Measurements from ENCODE around the gene PDCD2L.
"Not testable (repeated sequence)": the region's sequence is repeated elsewhere in the genome, so short reads cannot be mapped to it uniquely, and the experiment has no call there.

The PDCD2L gene

GRCh38 chr19:34404109-34404909 is at the start of gene PDCD2L:
Gene PDCD2L, plus strand, starts transcription at chr19:34404399. Its CDS starts 32 bp downstream, at chr19:34404431.
- peak; percentile 77 for DNase-seq

GRCh38 chr19:34355201-34355600 is 49.0 kb upstream of the PDCD2L start:
- no peak for DNase-seq

GRCh38 chr19:34356875-34357274 is 47.3 kb upstream of the PDCD2L start:
- DNase-seq: no peak

- DNase-seq: no peak
These were observed 46.8 kb upstream of the PDCD2L start for GRCh38 chr19:34357431-34357830.

DNA sequence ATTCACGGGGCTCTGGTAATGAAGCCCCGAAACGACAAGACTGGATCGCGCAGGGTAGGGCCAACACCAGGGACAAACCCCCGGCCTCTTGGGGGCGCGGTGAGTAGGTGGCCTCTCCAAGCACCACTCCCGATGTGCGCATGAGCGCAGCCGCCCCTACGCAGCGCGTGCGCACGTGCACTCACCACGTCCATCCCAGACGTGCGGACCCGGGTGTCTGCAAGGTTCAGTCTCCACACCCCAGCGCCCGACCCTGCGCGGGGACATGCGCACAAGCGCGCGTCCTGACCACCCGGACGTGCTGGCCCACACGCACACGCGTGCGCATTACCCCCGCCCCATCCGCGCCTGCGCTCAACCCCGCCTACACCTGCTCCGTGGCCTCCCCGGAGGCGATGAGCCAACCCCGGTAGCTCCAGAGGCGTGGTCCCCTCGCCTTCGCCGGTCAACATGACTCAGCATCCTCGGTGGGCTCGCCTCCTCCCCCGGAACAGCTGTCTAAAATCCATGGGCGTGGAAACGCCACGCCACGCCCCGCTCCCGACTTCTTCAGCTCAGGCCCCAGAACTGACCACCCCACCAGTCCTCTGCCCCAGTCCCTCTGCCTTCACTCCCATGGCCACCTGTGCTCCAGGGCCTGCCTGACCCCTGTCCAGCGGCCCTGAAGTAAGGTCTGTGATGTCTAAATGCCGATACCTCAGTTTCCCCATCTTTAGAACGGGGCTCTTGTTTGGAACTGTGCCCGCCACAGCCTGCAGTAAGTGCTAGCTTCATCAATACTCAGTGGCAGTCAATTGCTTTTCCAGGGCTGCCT is 44.9 kb upstream of the PDCD2L start:
- peak; percentile 96 for DNase-seq

GRCh38 chr19:34359954-34360315 is 44.3 kb upstream of the PDCD2L start:
- no peak for DNase-seq

DNA sequence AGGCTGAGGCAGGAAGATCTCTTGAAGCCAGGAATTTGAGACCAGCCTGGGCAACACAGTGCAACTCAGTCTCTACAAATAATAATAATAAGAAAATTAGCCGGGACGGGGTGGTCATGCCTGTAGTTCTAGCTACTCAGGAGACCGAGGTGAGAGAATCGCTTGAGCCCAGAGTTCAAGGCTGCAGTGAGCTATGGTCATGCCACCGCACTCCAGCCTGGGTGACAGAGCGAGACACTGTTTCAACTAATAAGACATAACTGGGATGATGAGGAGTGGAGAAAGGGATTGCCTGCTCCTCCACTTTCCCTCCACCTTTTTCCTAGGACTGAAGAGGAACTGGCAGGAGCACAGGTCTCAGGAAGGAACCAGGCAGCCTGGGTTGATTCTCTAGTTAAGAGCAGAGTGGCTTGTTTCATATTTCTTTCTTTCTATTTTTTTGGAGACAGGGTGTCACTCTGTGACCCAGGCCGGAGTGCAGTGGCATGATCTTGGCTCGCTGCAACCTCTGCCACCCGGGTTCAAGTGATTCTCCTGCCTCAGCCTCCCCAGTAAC is 43.8 kb upstream of the PDCD2L start:
- DNase-seq: no peak

DNA sequence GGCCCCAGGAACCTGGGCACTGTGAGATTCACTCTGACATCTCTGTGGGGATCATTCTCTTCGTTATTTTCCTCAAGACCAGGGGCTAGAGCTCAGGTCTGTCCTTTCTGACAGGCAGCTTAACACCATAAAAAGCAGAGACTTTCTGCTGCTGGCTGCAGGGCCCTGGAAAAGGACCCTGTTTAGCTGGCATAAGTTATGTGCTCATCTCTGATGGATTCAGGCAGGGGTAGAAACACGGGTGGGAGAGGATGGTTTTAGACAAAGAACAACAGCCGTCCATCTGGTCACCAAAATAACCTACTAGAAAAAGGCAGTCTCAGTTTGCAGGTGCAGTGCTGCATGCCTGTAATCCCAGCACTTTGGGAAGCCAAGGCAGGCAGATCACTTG is 41.5 kb upstream of the PDCD2L start:
- no peak for DNase-seq

- DNase-seq: no peak
These were observed 41.1 kb upstream of the PDCD2L start for GRCh38 chr19:34363094-34363493.

DNA sequence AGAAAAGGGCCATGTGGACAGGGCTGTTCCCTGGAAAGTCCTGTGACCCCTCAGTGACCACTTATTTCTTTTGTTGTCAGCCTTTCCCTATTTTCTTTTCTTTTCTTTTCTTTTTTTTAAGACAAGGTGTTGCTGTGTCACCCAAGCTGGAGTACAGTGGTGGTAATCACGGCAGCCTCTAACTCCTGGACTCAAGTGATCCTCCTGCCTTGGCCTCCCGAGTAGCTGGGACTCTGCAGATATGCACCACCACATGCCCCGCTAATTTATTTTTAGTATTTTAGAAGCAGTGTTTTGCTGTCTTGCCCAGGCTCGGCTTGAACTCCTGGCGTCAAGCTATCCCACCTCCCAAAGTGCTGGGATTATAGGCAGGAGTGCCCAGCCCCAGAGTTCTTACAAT is 40.3 kb upstream of the PDCD2L start:
- no peak for DNase-seq

GRCh38 chr19:34364462-34364829 is 39.8 kb upstream of the PDCD2L start:
- no peak for DNase-seq

DNA sequence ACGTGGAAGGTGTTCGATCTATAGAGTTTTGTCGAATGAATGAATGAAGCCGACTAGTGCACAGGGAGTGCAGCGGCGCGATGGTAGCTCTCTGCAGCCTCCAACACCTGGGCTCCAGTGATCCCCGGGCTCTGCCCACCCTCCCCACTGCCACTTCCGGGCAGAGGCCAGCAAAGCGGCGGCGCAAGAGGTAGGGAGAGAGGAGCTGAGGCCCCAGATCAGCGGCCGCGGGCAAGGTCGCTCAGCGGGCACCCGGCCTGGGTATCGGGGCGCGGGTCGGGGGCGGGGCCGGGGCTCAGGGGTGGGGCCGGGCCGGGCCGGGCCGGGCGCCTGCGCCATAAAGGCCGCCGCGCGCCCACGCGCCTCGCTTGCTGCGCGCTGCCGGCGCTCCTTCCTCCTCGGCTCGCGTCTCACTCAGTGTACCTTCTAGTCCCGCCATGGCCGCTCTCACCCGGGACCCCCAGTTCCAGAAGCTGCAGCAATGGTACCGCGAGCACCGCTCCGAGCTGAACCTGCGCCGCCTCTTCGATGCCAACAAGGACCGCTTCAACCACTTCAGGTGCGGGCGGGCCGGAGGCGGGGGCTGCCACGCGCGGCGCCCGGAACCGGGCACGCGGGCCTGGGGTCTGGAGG is 39.3 kb upstream of the PDCD2L start, which contains the start of gene GPI:
GPI (plus strand) TSS at position 367 of the 633 bp plus-strand sequence; CDS start at position 438, 71 bp downstream.
- DNase-seq: peak; percentile 34

DNA sequence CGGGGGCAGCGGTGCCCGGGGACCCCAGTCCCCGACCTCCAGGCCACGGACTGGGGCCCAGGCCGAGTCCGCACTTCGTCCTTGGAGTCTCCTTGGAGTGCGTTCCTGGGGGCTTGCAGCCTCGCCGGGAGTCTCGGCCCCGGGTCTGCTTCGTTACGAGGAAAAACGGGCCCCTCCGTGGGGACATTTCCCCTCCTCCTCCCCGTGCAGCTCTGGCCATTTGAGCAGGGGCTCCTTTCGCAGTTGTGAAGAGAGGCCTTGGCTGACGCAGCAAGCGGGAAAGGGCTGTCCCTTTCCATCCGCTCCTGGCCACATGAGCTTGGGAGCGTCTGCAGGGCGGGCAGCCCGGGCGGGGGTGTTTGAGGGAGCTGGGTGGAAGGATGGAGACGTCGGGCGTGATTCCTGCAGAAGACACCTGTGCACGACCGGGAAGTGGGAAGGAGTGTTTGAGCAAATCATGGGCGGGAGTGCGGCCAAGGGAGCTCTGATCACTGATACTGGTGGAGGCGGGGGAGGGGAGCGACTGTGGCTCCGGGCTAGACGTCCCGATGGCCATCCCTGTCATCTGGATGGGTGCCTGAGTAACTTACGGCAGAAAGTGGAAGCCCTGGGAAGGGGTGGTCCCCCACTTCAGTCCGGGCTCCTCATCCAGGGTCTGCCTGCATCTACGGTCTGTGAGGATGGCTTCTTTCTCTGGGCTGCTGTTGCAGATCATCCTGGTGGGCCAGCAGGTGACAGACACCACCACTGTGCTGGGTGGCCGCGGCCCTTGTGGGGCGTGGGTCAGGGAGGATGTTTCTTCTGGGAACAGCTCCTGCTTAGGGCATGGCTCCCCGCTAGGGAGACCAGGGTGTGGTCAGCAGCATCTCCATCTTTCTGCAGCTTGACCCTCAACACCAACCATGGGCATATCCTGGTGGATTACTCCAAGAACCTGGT is 38.5 kb upstream of the PDCD2L start:
- DNase-seq: no peak

GRCh38 chr19:34366738-34367623 is 37.2 kb upstream of the PDCD2L start:
- peak; percentile 84 for DNase-seq

DNA sequence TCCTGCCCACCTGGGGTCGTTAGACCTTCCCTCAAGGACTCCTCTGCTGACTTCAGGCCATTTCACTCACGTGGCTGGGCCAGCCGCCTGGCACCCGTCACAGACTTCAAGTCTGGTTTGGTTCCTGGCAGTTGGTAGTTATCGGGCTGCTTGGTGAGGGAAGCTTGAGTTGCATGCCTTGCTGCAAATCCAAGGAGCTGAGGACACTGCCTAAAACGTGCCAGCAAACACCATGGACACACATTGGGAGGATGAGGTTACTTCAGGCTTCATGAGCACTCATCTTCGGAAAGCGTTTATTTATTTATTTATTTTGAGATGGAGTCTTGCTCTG is 36.6 kb upstream of the PDCD2L start:
- no peak for DNase-seq

DNA sequence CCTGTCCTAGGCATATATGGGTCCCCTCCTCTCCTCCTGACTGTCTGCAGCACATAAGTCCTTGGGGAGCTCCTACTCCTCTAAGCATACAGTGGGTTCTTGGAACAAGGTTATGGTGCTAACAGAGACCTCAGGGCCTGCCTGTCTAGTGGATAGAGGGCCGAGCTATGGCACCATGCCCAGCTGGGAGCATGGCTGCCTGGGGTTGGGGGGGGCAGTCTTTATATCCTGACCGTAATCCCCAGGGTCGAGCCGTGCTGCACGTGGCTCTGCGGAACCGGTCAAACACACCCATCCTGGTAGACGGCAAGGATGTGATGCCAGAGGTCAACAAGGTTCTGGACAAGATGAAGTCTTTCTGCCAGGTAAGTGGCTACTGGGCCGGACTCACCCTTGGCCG is 35.9 kb upstream of the PDCD2L start:
- no peak for DNase-seq

DNA sequence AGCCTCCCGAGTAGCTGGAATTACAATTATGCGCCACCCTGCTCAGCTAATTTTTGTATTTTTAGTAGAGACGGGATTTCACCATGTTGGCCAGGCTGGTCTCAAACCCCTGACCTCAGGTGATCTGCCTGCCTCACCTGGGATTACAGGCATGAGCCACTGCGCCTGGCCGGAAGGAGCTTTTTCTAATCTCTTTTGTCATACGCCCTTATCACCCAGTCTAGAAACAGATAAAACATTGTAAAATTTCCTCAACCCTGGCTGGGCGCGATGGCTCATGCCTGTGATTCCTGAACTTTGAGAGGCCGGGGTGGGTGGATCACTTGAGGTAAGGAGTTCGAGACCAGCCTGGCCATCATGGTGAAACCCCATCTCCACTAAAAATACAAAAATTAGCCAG is 35.0 kb upstream of the PDCD2L start:
- DNase-seq: not testable (repeated sequence)

DNA sequence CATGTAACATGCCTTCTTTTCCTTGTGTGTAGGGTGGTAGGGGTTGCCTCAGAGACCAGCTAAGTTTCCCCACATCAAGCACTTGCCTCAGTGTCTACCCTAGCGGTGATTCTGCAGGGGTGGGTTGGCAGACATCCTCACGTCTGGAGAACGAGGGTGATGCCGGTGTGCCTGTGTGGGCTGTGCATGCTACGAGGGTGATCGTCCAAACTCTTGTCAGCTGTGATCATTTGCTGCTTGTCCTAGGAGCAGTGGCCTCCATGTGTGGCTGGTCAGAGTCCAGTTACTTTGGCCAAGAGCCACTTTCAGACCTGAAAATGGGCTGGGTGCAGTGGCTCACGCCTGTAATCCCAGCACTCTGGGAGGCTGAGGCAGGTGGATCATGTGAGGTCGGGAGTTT is 34.1 kb upstream of the PDCD2L start:
- DNase-seq: no peak

- DNase-seq: no peak
These were observed 33.2 kb upstream of the PDCD2L start for GRCh38 chr19:34370983-34371382.

- DNase-seq: no peak
These were observed 30.5 kb upstream of the PDCD2L start for GRCh38 chr19:34373601-34374288.

DNA sequence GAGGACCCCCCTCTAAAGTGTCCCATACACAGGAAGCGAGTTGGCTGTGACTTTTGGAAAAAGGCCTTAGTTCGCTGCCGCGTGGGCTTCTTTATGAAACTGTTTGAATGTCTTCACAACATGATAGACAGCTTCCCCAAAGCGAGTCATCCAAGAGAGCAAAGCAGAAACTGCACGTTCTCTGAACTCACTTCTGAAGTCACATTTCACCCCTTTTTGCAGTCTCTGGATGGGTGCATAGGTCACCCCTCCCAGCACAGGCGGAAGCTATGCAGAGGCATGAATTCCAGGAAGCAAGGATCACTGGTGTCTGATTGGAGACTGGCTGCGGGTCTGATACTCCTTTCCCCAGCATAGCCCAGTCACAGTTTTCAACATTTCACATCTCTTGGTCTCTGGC is 28.6 kb upstream of the PDCD2L start:
- no peak for DNase-seq
